ENCODE results near the gene SART3. TPM values are rescaled to one million over a fixed set of nuclear protein-coding genes. Genes with fewer than 3 reads are reported as not detected.
A peak's percentile ranks its signal among the peaks of the same experiment; 100 is the strongest.

SART3 gene
- total RNA-seq, 1 experiment from 2014 or later = 89.4 TPM

GRCh38 chr12:108610336-108610815 is 49.4 kb upstream of the SART3 start:
- H3K4me1 Mint-ChIP-seq = peaks cover 17 to 33% of the 10 kb centered on the region in 2 experiments

More at GRCh38 chr12:108610336-108610815, 49.4 kb upstream of the SART3 start:
- Histone ChIP-seq H3T11ph (ENCODE audit: low read length) (no peak overlapping the region), H4K5ac (ENCODE audit: insufficient read length, low read depth, low read length) (no peak overlapping the region), H2BK5ac (ENCODE audit: insufficient read length, low read length) (no peak overlapping the region), H3K18ac (ENCODE audit: insufficient read length, low read depth, low read length) (no peak overlapping the region), H3K79me2 (ENCODE audit: insufficient read depth, low read length) (no peaks in the 10 kb centered on the region), H4K8ac (replicated peaks; ENCODE audit: insufficient read length, low read depth, low read length) (no peak overlapping the region), H2BK20ac (ENCODE audit: low read depth, low read length, poor library complexity, severe bottlenecking) (no peak overlapping the region), H3K79me1 (ENCODE audit: insufficient read depth, low read depth, low read length, poor library complexity, severe bottlenecking) (no peaks in the 10 kb centered on the region), H3K9ac (ENCODE audit: extremely low read depth, insufficient read length, low read length) (no peak overlapping the region), H3K56ac (ENCODE audit: insufficient read length, low read depth, low read length) (no peak overlapping the region), H2BK120ac (ENCODE audit: low read depth, low read length, poor library complexity, severe bottlenecking) (no peak overlapping the region), H4K20me1 (ENCODE audit: control insufficient read depth, insufficient read depth, insufficient read length) (no peaks in the 10 kb centered on the region), H2BK12ac (ENCODE audit: insufficient read length, low read depth, low read length) (no peak overlapping the region), H3K27me3 (ENCODE audit: insufficient read depth, low read length) (no peaks in the 10 kb centered on the region), H2AK5ac (ENCODE audit: insufficient read length, low read length) (no peak overlapping the region), H3K4ac (ENCODE audit: low read depth, low read length) (no peak overlapping the region), H3K4me2 (ENCODE audit: insufficient read depth, insufficient read length, low read length) (no peak overlapping the region), H3K27ac (ENCODE audit: insufficient read length, low read depth, low read length) (no peak overlapping the region), H3K23ac (ENCODE audit: insufficient read length, low read depth, low read length) (no peak overlapping the region), H2BK15ac (ENCODE audit: low read depth, low read length) (no peak overlapping the region), H2AFZ (ENCODE audit: low read length) (no peak overlapping the region), H3K4me1 (ENCODE audit: insufficient read depth, low read length) (no peaks in the 10 kb centered on the region), H3K14ac (ENCODE audit: insufficient read depth, low read length) (no peak overlapping the region), H3K23me2 (ENCODE audit: insufficient read length, low read depth, low read length, poor library complexity, severe bottlenecking) (no peaks in the 10 kb centered on the region), H4K91ac (ENCODE audit: insufficient read length, low read depth, low read length) (no peak overlapping the region), H3K9me3 (ENCODE audit: control insufficient read depth, low read depth, low read length) (no peaks in the 10 kb centered on the region)
- Mint-ChIP-seq H3K27ac (peak overlapping the region in 1 of 3 experiments; percentile 70; a peak in 2 of 7 replicates), H3K27me3 (ENCODE audit: low read depth) (peaks cover 1% of the 10 kb centered on the region; the same call in 1 of the 2 replicates), H3K4me3 (no peak overlapping the region), H3K36me3 (ENCODE audit: insufficient read depth in 1 of 3, low read depth in 3 of 3) (no peaks in the 10 kb centered on the region), H3K9me3 (no peaks in the 10 kb centered on the region; a peak in 1 of 5 replicates)
- DNase-seq = no peak
- TF ChIP-seq, protein P1, sequence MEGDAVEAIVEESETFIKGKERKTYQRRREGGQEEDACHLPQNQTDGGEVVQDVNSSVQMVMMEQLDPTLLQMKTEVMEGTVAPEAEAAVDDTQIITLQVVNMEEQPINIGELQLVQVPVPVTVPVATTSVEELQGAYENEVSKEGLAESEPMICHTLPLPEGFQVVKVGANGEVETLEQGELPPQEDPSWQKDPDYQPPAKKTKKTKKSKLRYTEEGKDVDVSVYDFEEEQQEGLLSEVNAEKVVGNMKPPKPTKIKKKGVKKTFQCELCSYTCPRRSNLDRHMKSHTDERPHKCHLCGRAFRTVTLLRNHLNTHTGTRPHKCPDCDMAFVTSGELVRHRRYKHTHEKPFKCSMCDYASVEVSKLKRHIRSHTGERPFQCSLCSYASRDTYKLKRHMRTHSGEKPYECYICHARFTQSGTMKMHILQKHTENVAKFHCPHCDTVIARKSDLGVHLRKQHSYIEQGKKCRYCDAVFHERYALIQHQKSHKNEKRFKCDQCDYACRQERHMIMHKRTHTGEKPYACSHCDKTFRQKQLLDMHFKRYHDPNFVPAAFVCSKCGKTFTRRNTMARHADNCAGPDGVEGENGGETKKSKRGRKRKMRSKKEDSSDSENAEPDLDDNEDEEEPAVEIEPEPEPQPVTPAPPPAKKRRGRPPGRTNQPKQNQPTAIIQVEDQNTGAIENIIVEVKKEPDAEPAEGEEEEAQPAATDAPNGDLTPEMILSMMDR (conservative IDR thresholded peaks at IDR 0.05) = no peak
- no CpG with 5 or more reads among the region's 8 CpGs for WGBS (ENCODE audit: extremely low coverage, insufficient read length, low lambda C conversion rate)

Measured in H9 (cell line).